Liver (tissue), 9 donors: ENCODE measurements around the gene SRGAP3. TPM values are rescaled to one million over a fixed set of nuclear protein-coding genes. Genes with fewer than 3 reads are reported as not detected.

ENCODE experiments used
- DNase-seq: peaks from one replicate; pipeline ENCODE4 v3.0.0-alpha.2; 2017; ENCODE audit warnings: low spot score
- H3K27ac ChIP-seq, 2 donors: one replicate each; pipeline ENCODE4 v1.7.0; 2013; ENCODE audit warnings: inconsistent platforms in 2 of 2, low read length in 2 of 2, control low read depth in 1 of 2, low read depth in 1 of 2, mild to moderate bottlenecking in 1 of 2
- H3K27me3 ChIP-seq, 4 donors: one replicate each; pipeline versions ENCODE4 v1.6.1 to v1.7.0; 2013; ENCODE audit warnings: low read length in 3 of 4, inconsistent platforms in 1 of 4, mild to moderate bottlenecking in 1 of 4, moderate library complexity in 1 of 4; ENCODE audit not compliant: control insufficient read depth in 4 of 4, insufficient read depth in 4 of 4
- H3K36me3 ChIP-seq, 4 donors: one replicate each; pipeline versions ENCODE4 v1.6.1 to v1.7.0; 2013; ENCODE audit warnings: low read length in 3 of 4, mild to moderate bottlenecking in 3 of 4, low read depth in 1 of 4, moderate library complexity in 1 of 4; ENCODE audit not compliant: control insufficient read depth in 4 of 4, insufficient read depth in 3 of 4
- H3K4me1 ChIP-seq, 4 donors: one replicate each; pipeline versions ENCODE4 v1.6.1 to v1.7.0; 2013; ENCODE audit warnings: low read length in 3 of 4, mild to moderate bottlenecking in 3 of 4, moderate library complexity in 1 of 4; ENCODE audit not compliant: control insufficient read depth in 4 of 4, insufficient read depth in 4 of 4
- H3K4me3 ChIP-seq, 3 donors: one replicate each; pipeline versions ENCODE4 v1.6.1 to v1.7.0; 2013; ENCODE audit warnings: low read length in 3 of 3, control low read depth in 1 of 3, low read depth in 1 of 3, mild to moderate bottlenecking in 1 of 3
- H3K9ac ChIP-seq, 2 donors: one replicate each; pipeline ENCODE4 v1.7.0; 2013; ENCODE audit warnings: low read length in 2 of 2, mild to moderate bottlenecking in 2 of 2, moderate library complexity in 2 of 2, control low read depth in 1 of 2, low read depth in 1 of 2
- H3K9me3 ChIP-seq, 4 donors: one replicate each; pipeline versions ENCODE4 v1.6.1 to v1.7.0; 2013; ENCODE audit warnings: low read length in 3 of 4; ENCODE audit not compliant: control insufficient read depth in 4 of 4
- EGR1 ChIP-seq, 2 donors: IDR thresholded peaks; 2 replicates each; pipeline ENCODE4 v1.6.1; 2016 to 2018; ENCODE audit warnings: antibody characterized with exemption in 2 of 2, low read depth in 2 of 2
- FOXA1 ChIP-seq: IDR thresholded peaks from 2 replicates; pipeline ENCODE4 v1.6.1; 2016; ENCODE audit warnings: antibody characterized with exemption
- FOXA2 ChIP-seq: IDR thresholded peaks from 2 replicates; pipeline ENCODE4 v1.6.1; 2016; ENCODE audit warnings: antibody characterized with exemption
- GABPA ChIP-seq, 2 donors: IDR thresholded peaks in 1 of 2; conservative IDR thresholded peaks in 1 of 2; 2 replicates each; pipeline ENCODE4 v1.6.1; 2016; ENCODE audit warnings: antibody characterized with exemption in 2 of 2, mild to moderate bottlenecking in 1 of 2, moderate library complexity in 1 of 2
- HNF4A ChIP-seq, 2 donors: conservative IDR thresholded peaks; 2 replicates each; pipeline ENCODE4 v1.6.1; 2016; ENCODE audit warnings: antibody characterized with exemption in 2 of 2, mild to moderate bottlenecking in 2 of 2
- HNF4G ChIP-seq: IDR thresholded peaks from 2 replicates; pipeline ENCODE4 v1.6.1; 2016; ENCODE audit warnings: antibody characterized with exemption
- JUND ChIP-seq, 2 donors: IDR thresholded peaks; 2 replicates each; pipeline ENCODE4 v1.6.1; 2016; ENCODE audit warnings: antibody characterized with exemption in 2 of 2
- NR2F2 ChIP-seq: IDR thresholded peaks from 2 replicates; pipeline ENCODE4 v1.6.1; 2016; ENCODE audit warnings: antibody characterized with exemption
- RAD21 ChIP-seq, 2 donors: IDR thresholded peaks; 2 replicates each; pipeline ENCODE4 v1.6.1; 2016; ENCODE audit warnings: antibody characterized with exemption in 2 of 2, mild to moderate bottlenecking in 2 of 2
- RXRA ChIP-seq, 2 donors: IDR thresholded peaks; 2 replicates each; pipeline ENCODE4 v1.6.1; 2017 to 2018; ENCODE audit warnings: antibody characterized with exemption in 2 of 2, mild to moderate bottlenecking in 1 of 2
- SP1 ChIP-seq: IDR thresholded peaks from 2 replicates; pipeline ENCODE4 v1.6.1; 2018; ENCODE audit warnings: antibody characterized with exemption, mild to moderate bottlenecking
- TAF1 ChIP-seq: conservative IDR thresholded peaks from 2 replicates; pipeline ENCODE4 v1.6.1; 2016; ENCODE audit warnings: antibody characterized with exemption, mild to moderate bottlenecking
- YY1 ChIP-seq: IDR thresholded peaks from 2 replicates; pipeline ENCODE4 v1.6.1; 2016; ENCODE audit warnings: antibody characterized with exemption, mild to moderate bottlenecking
- WGBS: extraction: QIAGEN DNeasy Blood & Tissue Kit; methylation state at CpG from one replicate; pipeline ENCODE4 v1.1.7; 2013; 5-methylcytosine and 5-hydroxymethylcytosine counted together
- polyA plus RNA-seq, 2 donors: library from polyadenylated mRNA; stranded (reverse) in 1 of 2; unstranded in 1 of 2; fragments of 200-250 nt in 1 of 2; fragments of >200 nt in 1 of 2; fragmentation: Nextera tagmentation in 1 of 2; extraction: Ambion mirVana in 1 of 2; gene quantifications; one replicate each; pipeline versions ENCODE4 v1.2.1 to v1.2.3, GENCODE V29; 2013 to 2015
- total RNA-seq, 2 donors: library from RNA; depleted of rRNA; stranded (reverse); fragments of >200 nt; gene quantifications; one replicate each; pipeline ENCODE4 v1.2.3, GENCODE V29; 2014
- TF ChIP-seq, protein P1 (sequence below): IDR thresholded peaks from 2 replicates; pipeline ENCODE4 v1.6.1; 2016; ENCODE audit warnings: antibody characterized with exemption
- TF ChIP-seq, protein P2 (sequence below): IDR thresholded peaks from 2 replicates; pipeline ENCODE4 v1.6.1; 2016; ENCODE audit warnings: antibody characterized with exemption, mild to moderate bottlenecking
- TF ChIP-seq, protein P3 (sequence below): fragments of 150-350 bp; IDR thresholded peaks from 2 replicates; pipeline ENCODE4 v1.5.1; 2017; ENCODE audit warnings: improper control_type of control experiment, low read depth, low read length; ENCODE audit not compliant: missing input control
- TF ChIP-seq, protein P4 (sequence below): IDR thresholded peaks from 2 replicates; pipeline ENCODE4 v1.6.1; 2016; ENCODE audit warnings: antibody characterized with exemption
- TF ChIP-seq, protein P5 (sequence below): IDR thresholded peaks from 2 replicates; pipeline ENCODE4 v1.6.1; 2016; ENCODE audit warnings: antibody characterized with exemption
- donor health status: healthy.
- donor health status: healthy.
- donor health status: healthy.
- donor health status: healthy.
- donor health status: healthy.

Gene SRGAP3
- total and polyA plus RNA-seq, 4 donors = 0.61 to 4.2 (median 1.6) TPM

DNA sequence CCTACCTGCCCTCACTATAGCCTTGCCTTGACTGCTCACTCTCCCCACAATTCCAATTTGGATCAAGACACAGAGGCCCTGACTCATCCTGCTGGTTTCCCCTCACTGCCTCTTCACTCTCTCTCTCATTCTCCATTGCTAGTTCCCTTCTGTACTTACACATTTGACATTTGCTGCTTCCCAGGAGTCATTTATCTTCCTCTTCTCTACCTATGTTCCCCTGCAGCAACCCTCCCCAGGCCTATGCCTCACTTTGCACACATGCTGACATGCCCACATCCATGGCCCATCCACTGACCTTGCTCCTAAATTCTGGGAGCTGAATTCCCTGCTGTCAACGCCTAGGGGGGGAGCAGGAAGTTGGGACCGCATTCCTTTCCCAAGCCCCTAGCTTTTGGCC is 82.2 kb downstream of the SRGAP3 start:
- DNase-seq = no peak
- no peaks in the 10 kb centered on the region for H3K36me3 ChIP-seq
- no peaks in the 10 kb centered on the region for H3K27me3 ChIP-seq
- no peak overlapping the region for H3K9ac ChIP-seq
- WGBS = 88% methylated on average over 2 of the region's 2 CpGs
- H3K27ac ChIP-seq = no peak overlapping the region
- H3K4me3 ChIP-seq = no peak overlapping the region
- no peaks in the 10 kb centered on the region for H3K4me1 ChIP-seq
- TF ChIP-seq TAF1 (no peak), EGR1 (IDR thresholded peaks at IDR 0.05; ENCODE audit: low read depth in 2 of 2) (no peak), FOXA2 (no peak), HNF4G (no peak), YY1 (no peak), JUND (IDR thresholded peaks at IDR 0.05) (no peak), GABPA (IDR thresholded peaks at IDR 0.05 in 1 of 2, conservative IDR thresholded peaks at IDR 0.05 in 1 of 2) (no peak), RXRA (IDR thresholded peaks at IDR 0.05) (no peak), HNF4A (conservative IDR thresholded peaks at IDR 0.05) (no peak), FOXA1 (no peak), NR2F2 (no peak)
- TF ChIP-seq, protein P1, sequence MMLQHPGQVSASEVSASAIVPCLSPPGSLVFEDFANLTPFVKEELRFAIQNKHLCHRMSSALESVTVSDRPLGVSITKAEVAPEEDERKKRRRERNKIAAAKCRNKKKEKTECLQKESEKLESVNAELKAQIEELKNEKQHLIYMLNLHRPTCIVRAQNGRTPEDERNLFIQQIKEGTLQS = no peak
- TF ChIP-seq, protein P2, sequence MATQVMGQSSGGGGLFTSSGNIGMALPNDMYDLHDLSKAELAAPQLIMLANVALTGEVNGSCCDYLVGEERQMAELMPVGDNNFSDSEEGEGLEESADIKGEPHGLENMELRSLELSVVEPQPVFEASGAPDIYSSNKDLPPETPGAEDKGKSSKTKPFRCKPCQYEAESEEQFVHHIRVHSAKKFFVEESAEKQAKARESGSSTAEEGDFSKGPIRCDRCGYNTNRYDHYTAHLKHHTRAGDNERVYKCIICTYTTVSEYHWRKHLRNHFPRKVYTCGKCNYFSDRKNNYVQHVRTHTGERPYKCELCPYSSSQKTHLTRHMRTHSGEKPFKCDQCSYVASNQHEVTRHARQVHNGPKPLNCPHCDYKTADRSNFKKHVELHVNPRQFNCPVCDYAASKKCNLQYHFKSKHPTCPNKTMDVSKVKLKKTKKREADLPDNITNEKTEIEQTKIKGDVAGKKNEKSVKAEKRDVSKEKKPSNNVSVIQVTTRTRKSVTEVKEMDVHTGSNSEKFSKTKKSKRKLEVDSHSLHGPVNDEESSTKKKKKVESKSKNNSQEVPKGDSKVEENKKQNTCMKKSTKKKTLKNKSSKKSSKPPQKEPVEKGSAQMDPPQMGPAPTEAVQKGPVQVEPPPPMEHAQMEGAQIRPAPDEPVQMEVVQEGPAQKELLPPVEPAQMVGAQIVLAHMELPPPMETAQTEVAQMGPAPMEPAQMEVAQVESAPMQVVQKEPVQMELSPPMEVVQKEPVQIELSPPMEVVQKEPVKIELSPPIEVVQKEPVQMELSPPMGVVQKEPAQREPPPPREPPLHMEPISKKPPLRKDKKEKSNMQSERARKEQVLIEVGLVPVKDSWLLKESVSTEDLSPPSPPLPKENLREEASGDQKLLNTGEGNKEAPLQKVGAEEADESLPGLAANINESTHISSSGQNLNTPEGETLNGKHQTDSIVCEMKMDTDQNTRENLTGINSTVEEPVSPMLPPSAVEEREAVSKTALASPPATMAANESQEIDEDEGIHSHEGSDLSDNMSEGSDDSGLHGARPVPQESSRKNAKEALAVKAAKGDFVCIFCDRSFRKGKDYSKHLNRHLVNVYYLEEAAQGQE = no peak
- TF ChIP-seq, protein P3, sequence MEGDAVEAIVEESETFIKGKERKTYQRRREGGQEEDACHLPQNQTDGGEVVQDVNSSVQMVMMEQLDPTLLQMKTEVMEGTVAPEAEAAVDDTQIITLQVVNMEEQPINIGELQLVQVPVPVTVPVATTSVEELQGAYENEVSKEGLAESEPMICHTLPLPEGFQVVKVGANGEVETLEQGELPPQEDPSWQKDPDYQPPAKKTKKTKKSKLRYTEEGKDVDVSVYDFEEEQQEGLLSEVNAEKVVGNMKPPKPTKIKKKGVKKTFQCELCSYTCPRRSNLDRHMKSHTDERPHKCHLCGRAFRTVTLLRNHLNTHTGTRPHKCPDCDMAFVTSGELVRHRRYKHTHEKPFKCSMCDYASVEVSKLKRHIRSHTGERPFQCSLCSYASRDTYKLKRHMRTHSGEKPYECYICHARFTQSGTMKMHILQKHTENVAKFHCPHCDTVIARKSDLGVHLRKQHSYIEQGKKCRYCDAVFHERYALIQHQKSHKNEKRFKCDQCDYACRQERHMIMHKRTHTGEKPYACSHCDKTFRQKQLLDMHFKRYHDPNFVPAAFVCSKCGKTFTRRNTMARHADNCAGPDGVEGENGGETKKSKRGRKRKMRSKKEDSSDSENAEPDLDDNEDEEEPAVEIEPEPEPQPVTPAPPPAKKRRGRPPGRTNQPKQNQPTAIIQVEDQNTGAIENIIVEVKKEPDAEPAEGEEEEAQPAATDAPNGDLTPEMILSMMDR = no peak
- H3K9me3 ChIP-seq = no peaks in the 10 kb centered on the region

DNA sequence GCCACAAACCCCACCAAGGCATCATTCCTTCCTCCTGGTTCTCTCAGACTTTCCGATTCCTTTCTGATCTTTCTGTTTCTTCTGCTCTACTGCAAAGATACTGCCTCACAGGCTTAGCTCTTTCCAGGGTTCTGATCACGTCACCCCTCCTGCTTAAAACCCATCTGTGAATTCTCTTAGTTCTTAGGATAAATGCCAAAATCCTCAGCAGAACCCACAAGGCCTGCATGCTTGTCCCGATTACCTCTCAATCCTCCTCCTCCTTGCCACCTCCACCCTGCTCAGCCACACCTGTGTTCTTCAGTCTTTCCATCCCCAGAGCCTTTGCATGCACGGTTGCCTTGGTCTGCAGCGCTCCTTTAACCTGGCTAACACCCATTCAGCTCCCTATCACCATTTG is 84.0 kb downstream of the SRGAP3 start:
- Histone ChIP-seq H3K27ac (no peak overlapping the region), H3K9ac (no peak overlapping the region), H3K4me3 (no peak overlapping the region), H3K9me3 (no peaks in the 10 kb centered on the region), H3K27me3 (no peaks in the 10 kb centered on the region), H3K4me1 (no peaks in the 10 kb centered on the region), H3K36me3 (no peaks in the 10 kb centered on the region)
- WGBS = 97% methylated on average over 5 of the region's 5 CpGs
- DNase-seq = no peak
- TF ChIP-seq RAD21 (IDR thresholded peaks at IDR 0.05) = no peak
- no peak for TF ChIP-seq NR2F2
- TF ChIP-seq FOXA1 = no peak
- no peak for TF ChIP-seq GABPA (IDR thresholded peaks at IDR 0.05 in 1 of 2, conservative IDR thresholded peaks at IDR 0.05 in 1 of 2)
- TF ChIP-seq, protein P4, sequence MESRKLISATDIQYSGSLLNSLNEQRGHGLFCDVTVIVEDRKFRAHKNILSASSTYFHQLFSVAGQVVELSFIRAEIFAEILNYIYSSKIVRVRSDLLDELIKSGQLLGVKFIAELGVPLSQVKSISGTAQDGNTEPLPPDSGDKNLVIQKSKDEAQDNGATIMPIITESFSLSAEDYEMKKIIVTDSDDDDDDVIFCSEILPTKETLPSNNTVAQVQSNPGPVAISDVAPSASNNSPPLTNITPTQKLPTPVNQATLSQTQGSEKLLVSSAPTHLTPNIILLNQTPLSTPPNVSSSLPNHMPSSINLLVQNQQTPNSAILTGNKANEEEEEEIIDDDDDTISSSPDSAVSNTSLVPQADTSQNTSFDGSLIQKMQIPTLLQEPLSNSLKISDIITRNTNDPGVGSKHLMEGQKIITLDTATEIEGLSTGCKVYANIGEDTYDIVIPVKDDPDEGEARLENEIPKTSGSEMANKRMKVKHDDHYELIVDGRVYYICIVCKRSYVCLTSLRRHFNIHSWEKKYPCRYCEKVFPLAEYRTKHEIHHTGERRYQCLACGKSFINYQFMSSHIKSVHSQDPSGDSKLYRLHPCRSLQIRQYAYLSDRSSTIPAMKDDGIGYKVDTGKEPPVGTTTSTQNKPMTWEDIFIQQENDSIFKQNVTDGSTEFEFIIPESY = no peak
- no peak for TF ChIP-seq EGR1 (IDR thresholded peaks at IDR 0.05; ENCODE audit: low read depth in 2 of 2)
- TF ChIP-seq HNF4G = no peak
- TF ChIP-seq HNF4A (conservative IDR thresholded peaks at IDR 0.05) = no peak
- TF ChIP-seq, protein P5, sequence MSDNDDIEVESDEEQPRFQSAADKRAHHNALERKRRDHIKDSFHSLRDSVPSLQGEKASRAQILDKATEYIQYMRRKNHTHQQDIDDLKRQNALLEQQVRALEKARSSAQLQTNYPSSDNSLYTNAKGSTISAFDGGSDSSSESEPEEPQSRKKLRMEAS = no peak
- TF ChIP-seq YY1 = no peak
- TF ChIP-seq, protein P2 = no peak
- TF ChIP-seq JUND (IDR thresholded peaks at IDR 0.05) = no peak
- TF ChIP-seq, protein P1 = no peak
- TF ChIP-seq SP1 = no peak
- TF ChIP-seq FOXA2 = no peak
- no peak for TF ChIP-seq TAF1
- TF ChIP-seq RXRA (IDR thresholded peaks at IDR 0.05) = no peak
